Esophagus muscularis mucosa (tissue), 3 donors: Measurements from ENCODE around the gene IFIT5.

Experiments used
- CTCF ChIP-seq, 3 experiments: fragments of 200-600 bp in 2 of 3; fragments of 450-650 bp in 1 of 3; sonication (generic) in 2 of 3; IDR thresholded peaks; one replicate each; pipeline ENCODE4 v1.5.1; 2017 to 2019; ENCODE audit warnings: antibody characterized with exemption in 3 of 3, mild to moderate bottlenecking in 2 of 3, moderate library complexity in 1 of 3
- POLR2AphosphoS5 ChIP-seq, 2 donors: sonication (generic); formaldehyde crosslinking; IDR thresholded peaks; one replicate each; pipeline ENCODE4 v1.6.1; 2017; ENCODE audit warnings: antibody characterized with exemption in 2 of 2

- TF ChIP-seq POLR2AphosphoS5 (IDR thresholded peaks at IDR 0.05) (no peak), CTCF (IDR thresholded peaks at IDR 0.05) (no peak)
Measured at GRCh38 chr10:89425000-89425399, 10.6 kb downstream of the IFIT5 start.
